Measurements from ENCODE around the gene PLCB1.
A peak's percentile ranks its signal among the peaks of the same experiment; 100 is the strongest.
"Not testable (repeated sequence)": the region's sequence is repeated elsewhere in the genome, so short reads cannot be mapped to it uniquely, and the experiment has no call there.

The PLCB1 gene

GRCh38 chr20:8423482-8423881 is 291.4 kb downstream of the PLCB1 start:
- no peak for DNase-seq

- DNase-seq: no peak
Observed at GRCh38 chr20:8424010-8424409, 291.9 kb downstream of the PLCB1 start.

DNA sequence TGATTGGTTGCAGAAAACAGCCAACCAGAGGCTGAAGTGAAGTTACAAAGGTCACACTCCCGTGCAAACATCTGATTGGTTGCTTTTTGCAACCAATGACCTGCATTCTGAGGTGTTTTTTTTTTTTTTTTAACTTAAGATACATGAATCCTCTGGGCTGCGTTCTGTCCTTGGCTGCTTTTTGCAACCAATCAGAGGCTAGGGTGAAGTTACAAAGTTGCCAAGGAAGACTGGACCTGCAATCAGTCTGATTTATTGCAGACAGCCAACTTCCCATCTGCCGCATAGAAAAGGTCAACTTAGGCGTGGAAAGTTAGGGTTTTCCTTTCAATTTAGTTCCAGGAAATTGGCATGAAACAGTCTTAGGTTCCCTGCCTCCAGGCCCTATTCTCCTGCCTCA is 292.9 kb downstream of the PLCB1 start:
- DNase-seq: no peak

GRCh38 chr20:8425802-8426201 is 293.7 kb downstream of the PLCB1 start:
- no peak for DNase-seq

- no peak for DNase-seq
Observed at GRCh38 chr20:8427419-8428040, 295.5 kb downstream of the PLCB1 start.

- DNase-seq: no peak
Observed at GRCh38 chr20:8428988-8429387, 296.9 kb downstream of the PLCB1 start.

DNA sequence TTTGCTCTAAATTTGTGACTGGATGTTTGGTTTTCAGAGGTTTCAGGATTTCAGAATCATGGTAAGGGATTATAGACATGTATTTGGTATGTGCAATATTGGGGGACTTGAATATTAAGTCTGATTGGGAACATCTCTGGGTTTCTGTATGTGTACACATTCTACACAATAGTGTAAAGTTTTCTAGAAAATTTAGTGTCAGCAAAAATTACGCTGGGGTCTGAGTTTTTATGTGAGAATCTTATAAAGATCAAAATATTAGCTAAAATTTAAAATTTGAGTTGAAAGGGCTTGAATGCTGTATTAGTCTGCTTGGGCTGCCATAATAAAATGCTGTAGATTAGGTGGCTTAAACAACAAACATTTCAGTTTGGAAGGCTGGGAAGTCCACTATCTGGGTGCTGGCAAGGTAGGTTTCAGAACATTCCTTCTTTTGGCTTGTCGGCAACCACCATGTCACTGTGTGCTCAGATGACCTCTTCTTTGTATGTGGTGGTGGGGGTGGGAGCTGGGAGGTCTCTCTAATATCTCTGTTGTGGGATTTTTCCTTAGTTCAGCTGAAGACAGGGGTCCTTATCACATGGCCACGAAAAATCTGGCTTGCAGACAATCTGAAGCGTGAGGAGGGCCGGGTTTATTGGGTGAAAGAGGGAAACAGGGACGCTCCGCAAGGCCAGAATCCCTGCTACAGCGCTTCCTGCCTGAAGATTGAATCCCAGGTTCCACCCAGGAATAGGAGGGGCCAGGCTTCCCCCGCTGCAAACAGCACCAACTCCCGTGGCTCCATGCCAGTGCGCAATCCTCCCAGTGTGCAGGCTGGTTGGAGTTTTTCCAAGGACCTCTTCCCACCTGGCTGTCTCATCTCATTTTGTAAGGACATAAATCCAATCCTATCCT is 299.7 kb downstream of the PLCB1 start:
- DNase-seq: no peak

DNA sequence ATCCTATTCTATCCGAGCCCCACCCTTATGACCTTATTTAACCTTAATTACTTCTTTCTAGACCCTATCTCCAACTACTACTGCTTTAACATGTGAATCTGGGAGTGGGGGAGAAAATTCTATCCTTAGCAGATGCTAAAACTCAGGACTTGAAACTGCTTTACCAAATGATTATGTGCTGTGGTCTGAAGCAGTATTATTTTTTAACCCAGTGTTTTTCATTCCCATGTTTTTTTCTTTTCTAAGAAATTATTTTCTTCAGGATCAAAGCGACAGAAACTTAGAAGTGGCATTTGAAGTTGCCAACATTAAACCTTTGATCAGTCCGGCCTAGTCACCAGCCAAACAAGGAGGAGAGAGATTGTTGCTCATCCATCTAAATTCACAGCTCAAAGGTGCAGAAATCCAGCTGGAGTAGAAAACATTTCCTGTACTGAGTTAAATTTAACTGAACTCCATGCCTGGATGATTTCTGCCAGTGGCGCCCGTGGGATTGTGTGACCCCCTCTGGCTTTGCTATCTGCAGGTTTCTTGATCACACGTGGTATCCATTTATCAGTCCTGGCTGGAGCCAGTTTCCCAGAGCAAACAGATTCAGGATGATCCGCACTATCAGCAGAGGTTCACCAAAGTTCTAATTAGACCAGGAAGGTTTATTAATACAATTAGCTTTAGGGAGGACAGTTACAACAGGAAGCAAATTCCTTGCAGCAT is 300.5 kb downstream of the PLCB1 start:
- no peak for DNase-seq

DNA sequence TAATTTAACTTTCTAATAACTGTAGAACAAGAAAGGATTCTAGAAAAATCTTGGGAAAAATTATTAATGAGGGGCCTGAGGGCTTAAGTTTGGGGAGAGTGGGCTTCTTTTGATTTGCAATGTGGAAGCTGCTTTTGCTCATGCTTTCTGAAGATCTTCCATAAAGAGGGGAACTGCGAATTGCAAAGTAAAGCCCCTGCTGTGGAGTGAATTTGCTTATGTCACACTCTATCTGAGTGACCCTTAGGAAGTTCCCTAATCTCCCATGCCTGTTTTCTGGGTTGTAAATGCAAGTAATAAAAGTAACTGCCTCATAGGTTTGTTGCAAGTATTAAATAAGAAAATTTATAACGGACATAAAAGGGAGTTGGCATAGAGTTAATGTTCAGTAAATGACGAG is 301.2 kb downstream of the PLCB1 start:
- no peak for DNase-seq

- no peak for DNase-seq
Observed at GRCh38 chr20:8434326-8434876, 302.3 kb downstream of the PLCB1 start.

- DNase-seq: no peak
Observed at GRCh38 chr20:8435285-8436035, 303.4 kb downstream of the PLCB1 start.

DNA sequence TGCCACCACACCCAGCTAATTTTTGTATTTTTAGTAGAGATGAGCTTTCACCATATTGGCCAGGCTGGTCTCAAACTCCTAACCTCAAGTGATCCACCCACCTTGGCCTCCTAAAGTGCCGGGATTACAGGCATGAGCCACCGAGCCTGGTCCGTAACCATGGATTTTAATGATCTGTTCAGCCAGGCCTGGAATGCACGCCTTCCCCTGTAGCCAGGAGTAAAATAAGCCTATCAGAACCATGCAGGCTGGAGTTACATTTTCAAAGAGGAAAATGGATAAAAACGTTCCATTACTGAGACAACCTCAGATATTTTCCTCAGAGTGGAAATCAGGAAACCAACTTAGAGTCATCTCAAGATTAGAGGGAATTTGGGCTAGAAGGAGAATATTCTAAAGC is 304.9 kb downstream of the PLCB1 start:
- DNase-seq: not testable (repeated sequence)

- DNase-seq: no peak
Observed at GRCh38 chr20:8438748-8439147, 306.7 kb downstream of the PLCB1 start.

DNA sequence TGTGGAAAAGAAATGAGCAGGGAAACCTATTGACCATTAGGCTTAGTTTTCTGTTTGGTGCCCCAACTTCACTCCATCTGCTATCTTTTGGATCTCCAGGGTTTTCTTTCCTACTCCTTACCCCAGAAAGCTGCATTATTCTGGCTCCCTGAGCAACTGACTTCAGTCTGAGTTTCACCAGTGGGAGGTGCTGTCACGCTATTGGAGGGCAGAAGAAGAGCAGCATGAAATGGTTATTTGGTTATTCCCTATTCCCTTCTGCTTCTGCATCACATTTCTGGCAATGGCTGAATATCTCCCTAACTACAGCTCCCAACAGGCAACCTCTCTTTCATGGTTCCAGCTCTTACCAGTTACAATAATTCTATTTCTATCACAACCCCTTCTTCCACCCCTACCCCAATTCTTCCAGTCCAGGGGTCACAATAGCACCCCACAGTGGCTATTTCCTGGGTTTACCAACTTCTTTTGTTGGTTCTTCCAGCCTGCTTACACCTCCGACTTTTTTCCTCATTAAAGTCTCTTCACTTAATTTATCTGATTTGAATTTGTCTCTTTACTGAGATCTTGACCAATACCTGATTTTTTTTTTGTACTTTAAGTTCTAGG is 311.5 kb downstream of the PLCB1 start:
- DNase-seq: no peak

GRCh38 chr20:8447262-8448120 is 315.4 kb downstream of the PLCB1 start:
- DNase-seq: no peak

GRCh38 chr20:8449123-8449522 is 317.1 kb downstream of the PLCB1 start:
- no peak for DNase-seq

- DNase-seq: peak; percentile 24
Observed at GRCh38 chr20:8454137-8454712, 322.2 kb downstream of the PLCB1 start.

GRCh38 chr20:8456765-8457164 is 324.7 kb downstream of the PLCB1 start:
- DNase-seq: no peak

DNA sequence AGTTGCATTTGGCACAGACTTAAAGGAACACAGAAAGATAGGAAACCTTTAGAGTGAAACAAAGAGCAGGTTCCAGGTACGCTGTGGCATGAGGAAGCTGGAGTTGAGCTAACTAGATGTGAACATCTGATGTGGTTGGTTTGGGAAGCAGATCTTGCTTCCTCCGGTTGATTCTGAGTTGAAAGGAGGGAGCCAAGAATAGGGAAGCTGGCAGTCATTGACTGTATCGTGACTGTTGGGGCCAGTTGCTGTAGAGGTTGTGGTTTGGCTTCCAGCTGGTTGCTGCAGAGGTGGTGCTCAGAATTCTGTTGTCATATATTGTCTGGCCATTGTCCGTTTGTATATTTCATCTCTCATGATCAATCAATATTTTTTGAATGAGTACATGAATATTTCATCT is 325.9 kb downstream of the PLCB1 start:
- DNase-seq: peak; percentile 22

DNA sequence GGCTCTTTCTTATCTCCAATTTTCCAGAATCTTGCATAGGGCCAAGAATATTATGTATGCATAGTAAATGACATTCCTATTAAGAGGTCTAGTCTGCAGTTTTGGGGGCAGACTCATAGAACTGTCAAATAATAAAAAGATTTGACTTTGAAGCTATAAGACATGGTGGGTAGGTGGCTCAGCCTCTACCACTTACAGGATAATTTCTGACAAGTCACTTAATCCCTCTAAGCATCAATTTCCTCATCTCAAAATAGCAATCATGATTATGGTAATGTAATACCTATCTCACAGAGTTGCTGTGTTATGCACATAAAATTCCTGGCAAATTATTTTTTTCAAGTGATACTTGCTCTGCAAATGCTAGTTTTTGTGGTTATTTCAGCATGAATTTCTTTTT is 329.1 kb downstream of the PLCB1 start:
- no peak for DNase-seq

DNA sequence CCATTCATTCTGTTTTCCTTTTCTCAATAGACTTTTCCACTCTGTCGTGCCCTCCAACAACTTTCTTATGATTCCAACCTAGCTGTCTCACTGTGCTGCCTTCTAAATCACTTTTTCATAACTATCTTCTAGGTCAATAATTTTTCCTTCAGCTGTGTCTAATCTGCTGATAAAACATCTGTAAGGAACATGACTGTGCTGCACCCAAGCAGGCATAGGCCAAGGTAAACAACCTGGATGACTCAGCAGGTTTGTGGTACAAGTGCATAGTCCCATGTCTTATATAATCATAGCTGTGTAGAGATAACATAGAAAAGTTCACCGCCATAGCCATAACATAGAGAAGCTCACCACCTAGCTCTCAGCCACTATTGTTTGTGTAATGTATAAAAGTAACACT is 332.3 kb downstream of the PLCB1 start:
- DNase-seq: no peak

Measured in SIG-M5 (cell line).